CD4-positive, alpha-beta memory T cell (primary cell): ENCODE data around the gene CITED2. TPM values are rescaled to one million over a fixed set of nuclear protein-coding genes. Genes with fewer than 3 reads are reported as not detected.
A peak's percentile ranks its signal among the peaks of the same experiment; 100 is the strongest.

Source experiments
- CTCF ChIA-PET: fragments of 350-600 bp; sonication (Branson Sonifier 250); formaldehyde crosslinking; loops from one replicate; lab custom pipeline; 2021; ENCODE audit warnings: inconsistent platforms; ENCODE audit not compliant: partially characterized antibody; lab: Charles Lee
- POLR2A ChIA-PET: fragments of 350-600 bp; sonication (Branson Sonifier 250); formaldehyde crosslinking; loops from one replicate; lab custom pipeline; 2021; ENCODE audit not compliant: partially characterized antibody; lab: Charles Lee
- DNase-seq, 5 donors: peaks; one replicate each; pipeline versions ENCODE4 v3.0.0 to v3.0.0-alpha.2; 2020 to 2022; ENCODE audit warnings: mixed read lengths in 1 of 5
- H3K27ac ChIP-seq: one replicate; pipeline ENCODE4 v1.7.0; 2013; ENCODE audit warnings: low read depth, low read length
- H3K27me3 ChIP-seq: 2 replicates; pipeline ENCODE4 v1.7.0; 2013; ENCODE audit warnings: mild to moderate bottlenecking, low read length, moderate library complexity; ENCODE audit not compliant: insufficient read depth
- H3K36me3 ChIP-seq: 2 replicates; pipeline ENCODE4 v1.7.0; 2013; ENCODE audit warnings: mild to moderate bottlenecking, low read length, moderate library complexity; ENCODE audit not compliant: insufficient read depth
- H3K4me1 ChIP-seq: 2 replicates; pipeline ENCODE4 v1.7.0; 2013; ENCODE audit warnings: mild to moderate bottlenecking, low read length, moderate library complexity; ENCODE audit not compliant: insufficient read depth
- H3K4me3 ChIP-seq, 2 donors: one replicate each; pipeline ENCODE4 v1.7.0; 2013; ENCODE audit warnings: low read length in 2 of 2, mild to moderate bottlenecking in 1 of 2
- H3K9me3 ChIP-seq, 2 donors: one replicate each; pipeline ENCODE4 v1.7.0; 2013; ENCODE audit warnings: low read length in 2 of 2, control low read depth in 1 of 2; ENCODE audit not compliant: control insufficient read depth in 1 of 2
- H3K27ac Mint-ChIP-seq, 7 donors: one replicate each; pipeline ENCODE4 v1.8.0; 2020 to 2021; ENCODE audit warnings: mixed read lengths in 7 of 7, mild to moderate bottlenecking in 6 of 7, inconsistent platforms in 3 of 7, moderate library complexity in 3 of 7
- H3K27me3 Mint-ChIP-seq, 2 donors: one replicate each; pipeline ENCODE4 v1.8.0; 2020 to 2021; ENCODE audit warnings: mixed read lengths in 2 of 2
- H3K36me3 Mint-ChIP-seq, 2 donors: one replicate each; pipeline ENCODE4 v1.8.0; 2020 to 2021; ENCODE audit warnings: mixed read lengths in 2 of 2, inconsistent platforms in 1 of 2, mild to moderate bottlenecking in 1 of 2
- H3K4me1 Mint-ChIP-seq, 4 donors: one replicate each; pipeline ENCODE4 v1.8.0; 2020 to 2021; ENCODE audit warnings: mixed read lengths in 4 of 4, mild to moderate bottlenecking in 1 of 4
- H3K4me3 Mint-ChIP-seq, 8 donors: one replicate each; pipeline ENCODE4 v1.8.0; 2020 to 2021; ENCODE audit warnings: mixed read lengths in 8 of 8, mild to moderate bottlenecking in 7 of 8, moderate library complexity in 6 of 8, inconsistent platforms in 3 of 8
- H3K9me3 Mint-ChIP-seq, 8 donors: one replicate each; pipeline ENCODE4 v1.8.0; 2020 to 2021; ENCODE audit warnings: mixed read lengths in 8 of 8, mild to moderate bottlenecking in 5 of 8, inconsistent platforms in 3 of 8, moderate library complexity in 1 of 8
- intact Hi-C: fragments of 100-400 bp; cut with micrococcal nuclease; formaldehyde crosslinking; loops from one replicate; pipeline ENCODE4 v1.15.1; 2023
- polyA plus RNA-seq, 2 donors: library from polyadenylated mRNA; unstranded; fragments of 300-500 nt; fragmentation: Illumina TruSeq; gene quantifications; one replicate each; pipeline ENCODE4 v1.2.3, GENCODE V29; 2021
- total RNA-seq, 2 experiments: library from RNA; stranded (reverse); gene quantifications; one replicate each; pipeline ENCODE4 v1.2.3, GENCODE V29; 2021

Gene CITED2
- total and polyA plus RNA-seq, 4 experiments from 2014 or later, result 37.1 to 118 (median 82.3) TPM

GRCh38 chr6:139361211-139361610 lies 13.2 kb downstream of the CITED2 start:
- no peaks in the 10 kb centered on the region for H3K36me3 ChIP-seq
- H3K36me3 Mint-ChIP-seq, result peaks cover 0 to 3% of the 10 kb centered on the region in 2 donors
- no peak overlapping the region for H3K27ac ChIP-seq
- H3K27me3 ChIP-seq, result no peaks in the 10 kb centered on the region
- H3K4me1 ChIP-seq, result peaks cover 9% of the 10 kb centered on the region
- no peaks in the 10 kb centered on the region for H3K27me3 Mint-ChIP-seq
- no peak overlapping the region for H3K4me3 Mint-ChIP-seq
- CTCF ChIA-PET, result interaction anchor here (1.2 to 3.8 kb wide), 8 partner anchors 9 to 236 kb away, joined by 3 to 63 read pairs (median 5); partner anchors contain the start of gene TXLNB
- H3K27ac Mint-ChIP-seq, result peak overlapping the region in 3 of 7 donors; percentile 11 to 62 (median 58)
- no peak for DNase-seq
- intact Hi-C loops, result loop anchor here (5.0 kb wide), 1 partner anchor 39 kb away; no protein-coding TSS in a partner anchor
- no peaks in the 10 kb centered on the region for H3K9me3 Mint-ChIP-seq
- H3K9me3 ChIP-seq, result no peaks in the 10 kb centered on the region
- H3K4me3 ChIP-seq, result no peak overlapping the region
- peaks cover 20 to 24% (median 21%) of the 10 kb centered on the region in 4 donors for H3K4me1 Mint-ChIP-seq
- POLR2A ChIA-PET, result interaction anchor here (0.9 to 2.9 kb wide), 6 partner anchors 14 to 332 kb away, joined by 3 to 15 read pairs (median 4); partner anchors contain the start of genes CITED2 and TXLNB

GRCh38 chr6:139356924-139357323 lies 17.5 kb downstream of the CITED2 start:
- no peaks in the 10 kb centered on the region for H3K9me3 ChIP-seq
- no peak overlapping the region for H3K4me3 Mint-ChIP-seq
- peaks cover 0 to 7% (median 4%) of the 10 kb centered on the region in 4 donors for H3K4me1 Mint-ChIP-seq
- peaks cover 0 to 3% (median 0%) of the 10 kb centered on the region in 8 donors for H3K9me3 Mint-ChIP-seq
- intact Hi-C loops, result no loop called here
- no peak overlapping the region for H3K4me3 ChIP-seq
- no peaks in the 10 kb centered on the region for H3K27me3 Mint-ChIP-seq
- ChIA-PET POLR2A (no interaction called here), CTCF (interaction anchor here (0.5 to 1.5 kb wide), 5 partner anchors 10 to 294 kb away, joined by 3 to 7 read pairs (median 3); partner anchors contain the start of gene TXLNB)
- H3K36me3 ChIP-seq, result no peaks in the 10 kb centered on the region
- no peak overlapping the region for H3K27ac Mint-ChIP-seq
- DNase-seq, result no peak
- H3K27me3 ChIP-seq, result no peaks in the 10 kb centered on the region
- peaks cover 0 to 3% of the 10 kb centered on the region in 2 donors for H3K36me3 Mint-ChIP-seq
- H3K4me1 ChIP-seq, result no peaks in the 10 kb centered on the region
- H3K27ac ChIP-seq, result no peak overlapping the region

DNA sequence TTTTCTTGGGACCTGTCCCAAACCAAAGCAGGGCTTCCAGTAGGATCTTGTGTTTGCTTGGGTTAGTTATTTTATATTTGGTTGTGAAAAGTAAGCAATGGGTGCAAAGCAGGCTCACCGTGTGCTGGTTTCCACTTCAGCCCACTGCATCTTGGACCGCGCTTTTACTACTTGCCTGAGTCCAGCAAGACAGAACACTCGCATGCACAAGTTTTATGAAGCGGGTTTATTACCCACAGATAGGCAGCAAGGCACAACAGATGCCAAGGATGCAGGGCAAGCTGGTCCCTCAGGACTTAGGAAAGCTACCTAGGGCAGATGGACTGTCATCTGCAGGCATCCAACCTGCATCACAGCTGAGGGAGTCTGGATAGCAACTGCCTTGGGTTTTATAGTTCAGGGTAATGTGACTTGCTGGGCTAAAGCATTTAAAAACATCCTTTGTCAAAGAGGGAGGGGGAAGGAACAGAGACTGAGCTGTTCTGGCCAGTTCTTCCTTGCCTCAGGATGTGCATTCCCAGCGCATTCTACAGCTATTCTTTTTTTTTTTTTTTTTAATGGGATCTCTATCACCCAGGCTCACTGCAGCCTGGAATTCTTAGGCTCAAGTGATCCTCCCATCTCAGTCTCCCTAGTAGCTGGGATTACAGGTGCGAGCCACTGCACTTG lies 18.5 kb downstream of the CITED2 start:
- H3K4me3 ChIP-seq, result no peak overlapping the region
- no peaks in the 10 kb centered on the region for H3K4me1 ChIP-seq
- Mint-ChIP-seq H3K27me3 (no peaks in the 10 kb centered on the region), H3K36me3 (peaks cover 0 to 3% of the 10 kb centered on the region in 2 donors), H3K27ac (no peak overlapping the region), H3K9me3 (peaks cover 0 to 3% (median 0%) of the 10 kb centered on the region in 8 donors), H3K4me3 (no peak overlapping the region), H3K4me1 (peaks cover 0 to 3% (median 0%) of the 10 kb centered on the region in 4 donors)
- no peaks in the 10 kb centered on the region for H3K27me3 ChIP-seq
- H3K36me3 ChIP-seq, result no peaks in the 10 kb centered on the region
- DNase-seq, result no peak
- no peak overlapping the region for H3K27ac ChIP-seq
- intact Hi-C loops, result no loop called here
- POLR2A ChIA-PET, result interaction anchor here (1.1 kb wide), 1 partner anchor 64 kb away, joined by 3 read pairs; the partner anchor contains the start of gene TXLNB
- CTCF ChIA-PET, result interaction anchor here (1.3 to 2.2 kb wide), 5 partner anchors 10 to 540 kb away, joined by 4 to 8 read pairs (median 6); partner anchors contain the start of gene TXLNB
- no peaks in the 10 kb centered on the region for H3K9me3 ChIP-seq

GRCh38 chr6:139355172-139355571 lies 19.3 kb downstream of the CITED2 start:
- Histone ChIP-seq H3K9me3 (no peaks in the 10 kb centered on the region), H3K36me3 (no peaks in the 10 kb centered on the region), H3K27ac (no peak overlapping the region), H3K4me3 (no peak overlapping the region), H3K27me3 (no peaks in the 10 kb centered on the region), H3K4me1 (no peaks in the 10 kb centered on the region)
- ChIA-PET POLR2A (interaction anchor here (1.1 kb wide), 1 partner anchor 64 kb away, joined by 3 read pairs; the partner anchor contains the start of gene TXLNB), CTCF (interaction anchor here (1.5 to 2.2 kb wide), 5 partner anchors 10 to 539 kb away, joined by 4 to 8 read pairs (median 5); partner anchors contain the start of gene TXLNB)
- no peak overlapping the region for H3K4me3 Mint-ChIP-seq
- peaks cover 0 to 3% (median 0%) of the 10 kb centered on the region in 4 donors for H3K4me1 Mint-ChIP-seq
- H3K36me3 Mint-ChIP-seq, result peaks cover 0 to 3% of the 10 kb centered on the region in 2 donors
- H3K27me3 Mint-ChIP-seq, result no peaks in the 10 kb centered on the region
- intact Hi-C loops, result no loop called here
- DNase-seq, result no peak
- H3K27ac Mint-ChIP-seq, result no peak overlapping the region
- peaks cover 0 to 3% (median 0%) of the 10 kb centered on the region in 8 donors for H3K9me3 Mint-ChIP-seq

GRCh38 chr6:139354189-139354588 lies 20.3 kb downstream of the CITED2 start:
- Mint-ChIP-seq H3K9me3 (peaks cover 0 to 3% (median 0%) of the 10 kb centered on the region in 8 donors), H3K4me1 (peaks cover 0 to 4% (median 2%) of the 10 kb centered on the region in 4 donors), H3K4me3 (no peak overlapping the region), H3K27ac (no peak overlapping the region), H3K36me3 (peaks cover 0 to 3% of the 10 kb centered on the region in 2 donors), H3K27me3 (no peaks in the 10 kb centered on the region)
- Histone ChIP-seq H3K27me3 (no peaks in the 10 kb centered on the region), H3K27ac (no peak overlapping the region), H3K36me3 (no peaks in the 10 kb centered on the region), H3K9me3 (no peaks in the 10 kb centered on the region), H3K4me1 (no peaks in the 10 kb centered on the region), H3K4me3 (no peak overlapping the region)
- intact Hi-C loops, result no loop called here
- DNase-seq, result no peak
- CTCF ChIA-PET, result interaction anchor here (1.3 to 2.2 kb wide), 7 partner anchors 9 to 538 kb away, joined by 3 to 8 read pairs (median 5); partner anchors contain the start of gene TXLNB
- POLR2A ChIA-PET, result no interaction called here

DNA sequence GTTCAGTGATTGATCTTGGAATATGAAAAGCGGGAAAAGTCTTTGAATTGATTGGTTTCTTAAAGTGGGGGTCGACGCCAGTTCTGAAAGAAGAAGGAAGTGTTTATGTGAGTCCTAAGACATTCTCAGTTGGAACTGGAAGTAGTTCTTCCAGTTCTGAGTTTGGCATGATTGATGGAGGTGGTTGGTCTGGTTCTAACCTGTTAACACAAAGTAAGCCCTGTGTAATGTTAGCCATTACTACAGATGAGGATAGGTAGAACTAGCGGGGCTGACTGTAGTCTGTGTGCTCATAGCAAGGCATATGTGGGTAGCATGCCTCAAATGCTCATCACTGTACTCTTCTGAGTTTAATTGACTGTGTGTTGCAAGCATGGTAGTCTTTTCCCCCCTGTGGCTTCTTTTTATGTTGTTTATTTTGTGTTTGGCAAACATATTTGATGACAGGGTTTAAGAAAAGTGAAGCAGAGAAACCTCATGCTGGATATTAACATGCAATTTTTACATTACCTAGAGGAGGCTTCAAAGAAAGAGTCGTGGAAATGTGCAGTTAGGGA lies 24.9 kb downstream of the CITED2 start:
- Mint-ChIP-seq H3K36me3 (no peaks in the 10 kb centered on the region), H3K4me1 (peaks cover 4 to 7% (median 4%) of the 10 kb centered on the region in 4 donors), H3K4me3 (no peak overlapping the region), H3K9me3 (no peaks in the 10 kb centered on the region), H3K27ac (peak overlapping the region in 1 of 7 donors; percentile 50), H3K27me3 (no peaks in the 10 kb centered on the region)
- Histone ChIP-seq H3K4me3 (no peak overlapping the region), H3K27me3 (no peaks in the 10 kb centered on the region), H3K9me3 (no peaks in the 10 kb centered on the region), H3K4me1 (no peaks in the 10 kb centered on the region), H3K27ac (no peak overlapping the region), H3K36me3 (no peaks in the 10 kb centered on the region)
- POLR2A ChIA-PET, result interaction anchor here (1.3 to 1.5 kb wide), 2 partner anchors 24 to 225 kb away, joined by 4 read pairs; no protein-coding TSS in a partner anchor
- intact Hi-C loops, result no loop called here
- CTCF ChIA-PET, result interaction anchor here (0.7 to 2.1 kb wide), 6 partner anchors 12 to 130 kb away, joined by 3 to 7 read pairs (median 4); partner anchors contain the start of gene TXLNB
- DNase-seq, result no peak
